Kidney (tissue), 14 donors: ENCODE measurements around the gene DENND10. TPM values are rescaled to one million over a fixed set of nuclear protein-coding genes. Genes with fewer than 3 reads are reported as not detected.

Source experiments
- DNase-seq, 5 donors: peaks; one replicate each; pipeline ENCODE4 v3.0.0-alpha.2; 2013 to 2020
- FAIRE-seq: peaks from 2 replicates; lab custom pipeline; 2012; peaks lifted over from hg19 to GRCh38; lab: Jason Lieb, UNC
- H3K27ac ChIP-seq, 2 donors: one replicate each; pipeline ENCODE4 v1.7.0; 2013; ENCODE audit warnings: low read depth in 2 of 2, low read length in 2 of 2, inconsistent platforms in 1 of 2
- H3K27me3 ChIP-seq: one replicate; pipeline ENCODE4 v1.7.1; 2013; ENCODE audit warnings: low read length, inconsistent platforms; ENCODE audit not compliant: control insufficient read depth, insufficient read depth
- H3K36me3 ChIP-seq, 3 donors: one replicate each; pipeline versions ENCODE4 v1.7.0 to v1.7.1; 2013; ENCODE audit warnings: low read length in 3 of 3, control low read depth in 1 of 3, inconsistent platforms in 1 of 3; ENCODE audit not compliant: insufficient read depth in 3 of 3, control insufficient read depth in 2 of 3
- H3K4me1 ChIP-seq, 3 donors: one replicate each; pipeline versions ENCODE4 v1.7.0 to v1.7.1; 2013; ENCODE audit warnings: low read length in 3 of 3, inconsistent platforms in 1 of 3, low read depth in 1 of 3; ENCODE audit not compliant: control insufficient read depth in 2 of 3, insufficient read depth in 2 of 3
- H3K4me3 ChIP-seq, 3 donors: one replicate each; pipeline versions ENCODE4 v1.7.0 to v1.8.1; 2013; ENCODE audit warnings: low read length in 3 of 3, control low read depth in 1 of 3, inconsistent platforms in 1 of 3
- H3K9ac ChIP-seq, 3 donors: one replicate each; pipeline versions ENCODE4 v1.7.0 to v1.7.1; 2013; ENCODE audit warnings: low read length in 3 of 3, control low read depth in 1 of 3, inconsistent platforms in 1 of 3
- H3K9me3 ChIP-seq, 3 donors: one replicate each; pipeline versions ENCODE4 v1.7.0 to v1.7.1; 2013; ENCODE audit warnings: low read length in 3 of 3, control low read depth in 1 of 3, inconsistent platforms in 1 of 3; ENCODE audit not compliant: control insufficient read depth in 2 of 3, insufficient read depth in 1 of 3
- intact Hi-C: fragments of 100-400 bp; cut with DNase I; formaldehyde crosslinking; loops from one replicate; pipeline ENCODE4 v1.11.1; 2022
- polyA plus RNA-seq: library from polyadenylated mRNA; stranded (reverse); fragments of 350-450 nt; fragmentation: Illumina TruSeq; extraction: RNeasy Lipid Tissue Mini Kit (QIAGEN cat#74804); gene quantifications from one replicate; pipeline ENCODE4 v1.2.3, GENCODE V29; 2014; ENCODE audit warnings: low read depth, low replicate concordance; ENCODE audit not compliant: insufficient read depth
- total RNA-seq: library from RNA; stranded (reverse); fragmentation: NEBNext Ultra II Directional; extraction: Animal tissue kit (Norgen Biotek cat#: 25700); gene quantifications from one replicate; pipeline ENCODE4 v1.2.1, GENCODE V29; 2021
- TF ChIP-seq, protein P1 (sequence below): IDR thresholded peaks from 3 replicates; pipeline ENCODE4 v1.5.1; 2012; ENCODE audit warnings: mild to moderate bottlenecking, moderate library complexity, borderline replicate concordance; ENCODE audit not compliant: insufficient read depth; ENCODE audit errors: extremely low read depth
- donor health status: control.
- donor health status: control.
- donor health status: control.
- donor health status: control.
- donor health status: control.
- donor health status: DM: yes; HTN: yes; CAD: no.
- donor health status: Normal renal cell carcinoma (clear cell type).

The DENND10 gene
- total and polyA plus RNA-seq, 2 donors from 2014 or later, result 31.6 to 31.7 TPM

DNA sequence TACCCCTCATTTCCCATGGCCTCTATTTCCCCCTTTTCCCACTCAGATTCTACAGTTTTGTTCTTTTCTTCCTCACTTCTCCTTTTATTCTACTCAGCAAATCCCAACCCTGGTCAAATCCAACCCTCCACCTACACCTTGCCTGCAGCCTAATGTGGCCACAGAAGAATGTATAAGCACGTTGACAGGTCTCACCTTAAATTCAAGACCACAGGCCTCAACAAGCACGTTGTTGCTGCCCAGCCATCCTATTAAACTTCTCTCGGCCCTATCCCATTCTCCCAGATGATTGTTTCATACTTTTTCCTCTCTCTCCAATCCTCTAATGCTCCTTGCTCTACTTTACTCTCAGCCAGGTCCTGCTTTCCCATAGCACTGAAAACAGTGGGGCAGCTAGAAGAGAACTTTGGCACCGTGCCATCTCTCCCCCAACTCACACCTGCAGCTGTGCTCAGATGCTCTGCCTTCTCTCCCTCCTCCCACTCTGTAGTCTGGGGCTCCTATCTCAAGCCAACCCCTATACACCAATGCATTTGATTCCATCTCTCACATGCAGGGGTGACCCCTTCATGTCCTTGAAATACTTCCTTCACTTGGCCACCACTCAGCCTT lies 16.5 kb upstream of the DENND10 start:
- no peak overlapping the region for H3K4me3 ChIP-seq
- no peak for FAIRE-seq
- intact Hi-C loops, result no loop called here
- no peak for DNase-seq
- TF ChIP-seq, protein P1, sequence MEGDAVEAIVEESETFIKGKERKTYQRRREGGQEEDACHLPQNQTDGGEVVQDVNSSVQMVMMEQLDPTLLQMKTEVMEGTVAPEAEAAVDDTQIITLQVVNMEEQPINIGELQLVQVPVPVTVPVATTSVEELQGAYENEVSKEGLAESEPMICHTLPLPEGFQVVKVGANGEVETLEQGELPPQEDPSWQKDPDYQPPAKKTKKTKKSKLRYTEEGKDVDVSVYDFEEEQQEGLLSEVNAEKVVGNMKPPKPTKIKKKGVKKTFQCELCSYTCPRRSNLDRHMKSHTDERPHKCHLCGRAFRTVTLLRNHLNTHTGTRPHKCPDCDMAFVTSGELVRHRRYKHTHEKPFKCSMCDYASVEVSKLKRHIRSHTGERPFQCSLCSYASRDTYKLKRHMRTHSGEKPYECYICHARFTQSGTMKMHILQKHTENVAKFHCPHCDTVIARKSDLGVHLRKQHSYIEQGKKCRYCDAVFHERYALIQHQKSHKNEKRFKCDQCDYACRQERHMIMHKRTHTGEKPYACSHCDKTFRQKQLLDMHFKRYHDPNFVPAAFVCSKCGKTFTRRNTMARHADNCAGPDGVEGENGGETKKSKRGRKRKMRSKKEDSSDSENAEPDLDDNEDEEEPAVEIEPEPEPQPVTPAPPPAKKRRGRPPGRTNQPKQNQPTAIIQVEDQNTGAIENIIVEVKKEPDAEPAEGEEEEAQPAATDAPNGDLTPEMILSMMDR, result no peak
- H3K36me3 ChIP-seq, result no peaks in the 10 kb centered on the region
- no peak overlapping the region for H3K27ac ChIP-seq
- H3K9me3 ChIP-seq, result no peaks in the 10 kb centered on the region
- no peaks in the 10 kb centered on the region for H3K27me3 ChIP-seq
- no peak overlapping the region for H3K9ac ChIP-seq
- no peaks in the 10 kb centered on the region for H3K4me1 ChIP-seq

- no peaks in the 10 kb centered on the region for H3K27me3 ChIP-seq
- H3K9me3 ChIP-seq, result no peaks in the 10 kb centered on the region
- H3K4me3 ChIP-seq, result no peak overlapping the region
- intact Hi-C loops, result no loop called here
- no peaks in the 10 kb centered on the region for H3K36me3 ChIP-seq
- DNase-seq (no peak), FAIRE-seq (no peak)
- TF ChIP-seq, protein P1, result no peak
- no peaks in the 10 kb centered on the region for H3K4me1 ChIP-seq
- H3K27ac ChIP-seq, result no peak overlapping the region
- no peak overlapping the region for H3K9ac ChIP-seq
These were observed 13.7 kb upstream of the DENND10 start for GRCh38 chr10:119090026-119090795.

GRCh38 chr10:119090968-119091367 lies 12.9 kb upstream of the DENND10 start:
- no peak for FAIRE-seq

More at GRCh38 chr10:119090968-119091367, 12.9 kb upstream of the DENND10 start:
- Histone ChIP-seq H3K27ac (no peak overlapping the region), H3K36me3 (no peaks in the 10 kb centered on the region), H3K9me3 (no peaks in the 10 kb centered on the region), H3K27me3 (no peaks in the 10 kb centered on the region), H3K4me1 (no peaks in the 10 kb centered on the region), H3K9ac (no peak overlapping the region), H3K4me3 (no peak overlapping the region)
- TF ChIP-seq, protein P1, result no peak
- no peak for DNase-seq
- intact Hi-C loops, result no loop called here
